Stimulated activated CD4-positive, alpha-beta T cell treated with anti-CD3 and anti-CD28 coated beads, Interleukin-1b, Interleukin-23, amount 100 ng/mL, for 24 hours (primary cell): Measurements from ENCODE around the gene IL17REL.

Experiments used
- DNase-seq, 4 experiments: peaks; one replicate each; pipeline ENCODE4 v3.0.0-alpha.2; 2020; ENCODE audit warnings: low read depth in 4 of 4, low spot score in 1 of 4

IL17REL gene

GRCh38 chr22:49969751-49970527 is 42.6 kb downstream of the IL17REL start:
- DNase-seq, result no peak

GRCh38 chr22:49968831-49969661 is 43.5 kb downstream of the IL17REL start:
- DNase-seq, result no peak

GRCh38 chr22:49968313-49968830 is 44.2 kb downstream of the IL17REL start:
- DNase-seq, result no peak

- DNase-seq, result no peak
Observed at GRCh38 chr22:49967706-49968208, 44.8 kb downstream of the IL17REL start.

GRCh38 chr22:49966774-49967705 is 45.5 kb downstream of the IL17REL start:
- no peak for DNase-seq

- DNase-seq, result no peak
Observed at GRCh38 chr22:49966041-49966773, 46.4 kb downstream of the IL17REL start.

- DNase-seq, result no peak
Observed at GRCh38 chr22:49965091-49966040, 47.2 kb downstream of the IL17REL start.

- no peak for DNase-seq
Observed at GRCh38 chr22:49964136-49965090, 48.2 kb downstream of the IL17REL start.

- no peak for DNase-seq
Observed at GRCh38 chr22:49963647-49964026, 48.9 kb downstream of the IL17REL start.

GRCh38 chr22:49962751-49963646 is 49.6 kb downstream of the IL17REL start:
- DNase-seq, result no peak

- peak; percentile 65 to 91 (median 78) for DNase-seq
Observed at GRCh38 chr22:49962012-49962750, 50.4 kb downstream of the IL17REL start.

GRCh38 chr22:49961601-49962011 is 51.0 kb downstream of the IL17REL start:
- no peak for DNase-seq

GRCh38 chr22:49961005-49961600 is 51.5 kb downstream of the IL17REL start:
- DNase-seq, result peak in 1 of 4 experiments; percentile 25

GRCh38 chr22:49960159-49961004 is 52.2 kb downstream of the IL17REL start, which contains the start of gene PIM3:
Gene PIM3 (plus strand): TSS chr22:49960772. CDS start chr22:49960948, 176 bp downstream.
- DNase-seq, result peak; percentile 71 to 93 (median 80)

GRCh38 chr22:49959782-49960158 is 52.8 kb downstream of the IL17REL start:
- DNase-seq, result peak in 1 of 4 experiments; percentile 28
